HG03108 (cell line): ENCODE measurements around the gene PPP6R1.

ENCODE experiments used
- ATAC-seq: cut with Tn5 transposase; IDR thresholded peaks from one replicate; pipeline ENCODE4 v1.9.1; 2021; ENCODE audit warnings: moderate library complexity; ENCODE audit not compliant: unreplicated experiment

PPP6R1 gene

GRCh38 chr19:55283548-55284377 is 24.9 kb upstream of the PPP6R1 start, which contains the start of gene BRSK1:
Gene BRSK1, plus strand, starts transcription at chr19:55283997. Its CDS starts 446 bp downstream, at chr19:55284443.
- no peak for ATAC-seq

DNA sequence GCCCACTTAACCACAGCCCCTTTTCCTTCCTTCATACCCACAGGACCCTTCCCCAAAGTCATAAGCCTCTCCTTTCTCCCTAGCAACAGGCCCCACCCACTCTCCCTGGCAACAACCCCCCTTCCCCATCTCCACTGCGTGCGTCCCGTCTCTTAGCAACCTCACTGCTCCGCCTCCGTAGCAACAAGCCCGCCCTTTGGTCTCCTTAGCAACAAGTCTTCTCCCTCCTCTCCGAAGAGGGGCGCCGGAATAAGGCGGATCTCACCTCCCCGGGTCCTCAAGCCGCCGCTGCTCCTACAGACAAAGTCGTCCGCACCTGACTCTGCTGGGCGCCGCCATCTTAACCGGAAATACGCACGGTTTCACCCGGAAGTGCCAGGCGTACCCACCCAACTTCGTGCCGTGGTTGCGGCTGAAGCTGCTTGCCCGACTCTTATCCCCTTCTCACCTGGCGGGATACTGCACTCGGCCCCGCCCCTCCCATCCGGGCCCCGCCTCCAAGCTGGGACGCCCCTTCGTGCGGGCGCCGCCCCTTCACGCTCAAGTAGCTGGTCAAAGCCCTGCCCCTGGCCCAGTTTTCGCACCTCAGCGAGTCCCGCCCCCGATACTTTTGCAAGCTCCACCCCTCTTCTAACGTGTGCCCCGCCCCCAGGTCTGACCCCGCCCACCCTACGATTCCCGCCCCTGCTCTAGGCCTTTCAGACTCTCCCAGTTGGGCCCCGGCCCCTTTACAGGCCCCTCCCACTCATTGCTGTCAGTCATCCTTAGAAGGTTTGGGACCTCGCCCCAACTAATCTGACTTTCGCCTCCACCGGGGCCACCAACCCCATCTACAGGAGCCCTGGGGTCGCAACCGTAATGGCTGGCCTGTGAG is 21.2 kb upstream of the PPP6R1 start, which contains the start of gene HSPBP1:
Gene HSPBP1, minus strand, starts transcription at position 341 of the 874 bp plus-strand sequence. CDS start 502 bp downstream, outside the sequence.
- ATAC-seq, result peak; percentile 74

GRCh38 chr19:55279340-55279739 is 20.5 kb upstream of the PPP6R1 start:
- no peak for ATAC-seq

- no peak for ATAC-seq
Observed at GRCh38 chr19:55278391-55279135, 19.7 kb upstream of the PPP6R1 start.

- no peak for ATAC-seq
Observed at GRCh38 chr19:55277494-55277893, 18.7 kb upstream of the PPP6R1 start.

DNA sequence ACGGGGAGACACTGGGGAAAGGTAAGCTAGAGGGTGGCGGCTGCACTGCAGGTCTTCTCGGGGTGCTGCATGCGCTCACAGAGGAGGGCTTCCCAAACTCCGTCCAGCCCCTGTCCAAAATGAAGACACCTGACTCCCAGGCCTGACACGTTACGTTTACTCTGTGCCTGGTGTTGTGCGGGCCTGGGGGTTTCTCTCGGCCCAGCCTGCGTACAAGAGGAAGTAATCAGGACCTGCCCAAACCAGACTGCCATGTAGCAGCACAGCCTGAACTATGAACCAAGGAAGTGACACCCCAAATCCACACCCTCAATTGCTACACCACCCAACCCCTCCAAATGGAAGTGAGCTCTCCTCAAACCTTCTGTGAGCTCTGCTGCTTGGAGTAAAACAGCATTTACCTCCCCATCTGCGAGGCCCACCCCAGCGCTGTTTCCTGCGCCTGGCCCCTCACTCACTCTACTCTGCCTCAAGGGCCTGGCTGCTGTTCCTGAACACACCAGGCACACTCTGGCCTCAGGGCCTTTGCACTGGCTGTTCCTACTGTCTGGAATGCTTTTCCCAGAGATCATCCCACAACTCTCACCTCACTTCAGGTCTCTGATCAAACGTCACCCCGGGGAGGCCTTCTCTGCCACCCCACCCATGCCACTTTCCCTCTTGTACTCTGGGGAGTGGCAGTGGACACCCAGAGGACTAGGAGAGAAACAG is 18.1 kb upstream of the PPP6R1 start:
- ATAC-seq, result no peak

DNA sequence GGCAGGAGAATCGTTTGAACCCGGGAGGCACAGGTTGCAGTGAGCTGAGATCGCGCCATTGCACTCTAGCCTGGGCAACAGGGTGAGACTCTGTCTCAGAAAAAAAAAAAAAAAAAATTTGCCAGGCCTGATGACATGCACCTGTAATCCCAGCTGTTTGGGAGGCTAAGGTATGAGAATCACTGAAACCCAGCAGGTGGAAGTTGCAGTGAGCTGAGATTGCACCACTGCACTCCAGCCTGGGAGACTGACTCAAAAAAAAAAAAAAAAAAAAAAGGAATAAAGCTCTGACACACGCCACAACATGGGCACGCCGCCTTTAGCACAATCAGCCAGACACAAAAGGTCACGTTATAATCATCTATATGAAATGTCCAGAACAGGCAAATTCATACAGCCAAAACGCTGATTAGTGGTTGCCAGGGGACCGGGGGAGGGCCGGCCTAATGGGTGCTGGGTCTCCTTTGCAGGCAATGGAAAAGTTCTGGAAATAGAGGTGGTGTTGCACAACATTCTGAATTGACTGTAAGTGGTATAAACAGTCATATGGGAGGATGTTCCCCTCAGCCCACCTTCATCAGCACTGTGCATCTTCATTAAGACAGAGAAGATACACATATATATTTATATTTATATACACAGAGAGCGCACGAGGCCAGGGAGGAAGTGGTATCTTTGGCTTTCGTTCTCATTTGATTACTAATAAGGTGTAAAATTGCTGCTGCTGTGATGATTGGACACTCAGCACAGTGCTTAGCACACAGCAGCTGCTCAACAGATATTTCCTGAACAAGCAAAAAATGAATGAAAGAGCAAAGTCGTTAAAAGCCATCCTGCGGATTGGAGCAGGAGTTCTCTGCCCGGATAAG is 17.3 kb upstream of the PPP6R1 start:
- ATAC-seq, result peak; percentile 34

GRCh38 chr19:55273978-55274707 is 15.3 kb upstream of the PPP6R1 start:
- no peak for ATAC-seq

- no peak for ATAC-seq
Observed at GRCh38 chr19:55272142-55272541, 13.3 kb upstream of the PPP6R1 start.

DNA sequence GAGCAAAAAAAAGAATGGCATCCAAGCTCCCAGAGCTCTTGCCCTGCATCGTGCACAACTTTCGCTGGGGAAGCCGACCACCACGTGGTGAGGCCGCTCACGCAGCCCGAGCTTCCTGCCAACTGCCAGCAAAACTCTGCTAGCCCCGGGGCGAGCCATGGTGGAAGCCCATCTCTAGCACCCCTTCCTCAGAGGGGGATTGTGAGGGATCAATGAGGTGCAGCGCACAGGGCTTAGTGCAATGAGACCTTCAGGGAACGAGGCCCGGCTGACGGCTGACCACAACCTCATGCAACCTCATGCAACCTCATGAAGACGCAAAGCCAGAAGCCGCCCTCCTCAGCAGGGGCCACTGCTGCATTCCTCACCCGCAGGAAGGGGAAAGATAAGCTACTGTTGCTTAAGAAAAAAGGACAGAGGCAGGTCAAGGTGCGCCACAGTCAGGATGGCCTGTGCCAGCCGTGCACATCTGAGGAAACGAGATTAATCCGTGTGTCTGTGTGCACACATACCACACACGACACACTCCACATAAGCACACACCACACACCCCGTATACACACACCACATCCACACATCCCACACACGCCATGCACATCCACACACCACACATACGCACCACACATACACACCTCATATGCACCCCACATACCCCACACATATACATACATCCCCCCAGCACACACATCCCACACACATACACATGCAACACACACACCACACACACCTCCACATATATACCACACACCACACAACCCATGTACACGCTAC is 11.5 kb upstream of the PPP6R1 start:
- no peak for ATAC-seq

DNA sequence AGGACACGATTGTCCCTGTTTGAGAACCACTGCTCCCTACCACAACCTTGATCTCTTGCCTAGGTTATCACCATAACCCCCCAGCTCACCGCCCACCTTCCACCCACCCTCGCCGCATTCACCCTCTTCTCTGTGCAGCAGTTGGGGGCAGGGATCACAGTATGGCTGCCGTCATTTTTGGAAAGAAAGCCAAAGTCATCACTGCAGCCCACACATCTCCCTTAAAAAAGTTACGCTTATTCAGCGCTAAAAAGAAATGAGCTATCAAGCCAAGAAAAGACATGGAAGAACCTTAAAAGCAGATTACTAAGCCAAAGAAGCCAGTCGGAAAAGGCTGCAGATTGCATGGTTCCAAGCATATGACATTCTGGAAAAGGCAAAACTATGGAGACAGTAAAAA is 10.5 kb upstream of the PPP6R1 start:
- ATAC-seq, result no peak

GRCh38 chr19:55266840-55267239 is 8.0 kb upstream of the PPP6R1 start:
- ATAC-seq, result no peak

GRCh38 chr19:55266404-55266803 is 7.6 kb upstream of the PPP6R1 start:
- ATAC-seq, result no peak

DNA sequence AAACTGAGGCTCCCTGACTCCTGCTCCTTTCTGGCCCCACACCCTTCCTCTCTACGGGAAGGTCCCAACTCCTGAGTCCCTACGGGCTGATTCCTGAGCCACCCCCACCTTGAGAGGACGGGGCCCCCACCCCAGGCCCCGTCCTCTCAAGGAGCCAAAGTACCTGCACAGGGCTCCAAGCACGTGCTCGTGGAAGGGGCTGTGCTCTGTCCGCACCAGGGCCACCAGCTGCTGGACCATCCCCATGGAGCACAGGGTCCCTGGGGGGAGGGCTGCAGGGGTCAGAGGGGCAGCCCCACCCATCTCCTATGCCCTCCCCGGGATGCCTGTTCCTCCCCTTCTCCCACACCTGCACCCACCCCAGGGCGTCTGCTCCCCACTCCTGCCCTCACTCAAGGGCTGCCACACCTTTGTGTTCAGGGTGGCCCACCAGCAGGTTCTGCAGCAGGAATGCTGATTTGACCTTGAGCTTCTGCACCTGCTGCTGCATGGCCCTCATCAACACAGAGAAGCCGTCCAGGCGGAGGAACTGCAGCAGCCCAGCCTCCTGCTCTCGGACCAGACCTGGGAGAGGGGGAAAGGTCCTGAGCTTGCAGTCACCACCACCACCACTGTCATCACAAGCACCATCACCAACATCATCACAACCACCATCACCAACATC is 7.0 kb upstream of the PPP6R1 start:
- ATAC-seq, result no peak

GRCh38 chr19:55265173-55265572 is 6.4 kb upstream of the PPP6R1 start:
- ATAC-seq, result no peak

GRCh38 chr19:55264531-55264930 is 5.7 kb upstream of the PPP6R1 start:
- no peak for ATAC-seq

DNA sequence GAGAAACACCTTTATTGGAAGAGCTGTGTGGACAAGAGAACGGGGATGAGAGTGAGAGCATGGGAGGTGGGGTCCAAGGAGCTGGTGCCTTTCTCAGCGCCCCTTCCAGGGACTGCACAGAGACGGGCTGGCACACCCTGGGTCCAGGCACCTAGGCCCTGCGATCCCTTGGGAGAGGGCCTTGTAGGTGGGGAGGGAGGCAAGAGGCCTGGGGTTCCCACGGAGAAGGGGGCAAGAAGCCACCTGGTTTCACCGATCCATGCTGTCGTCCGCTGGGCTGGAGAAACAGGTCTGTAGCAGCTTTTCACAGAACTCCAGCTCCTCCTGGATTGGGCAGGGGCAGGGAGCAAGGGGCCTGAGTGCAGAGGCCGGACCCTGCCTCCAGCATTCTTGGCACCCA is 3.5 kb upstream of the PPP6R1 start:
- no peak for ATAC-seq
